ENCODE data around the gene CARD11.

DNA sequence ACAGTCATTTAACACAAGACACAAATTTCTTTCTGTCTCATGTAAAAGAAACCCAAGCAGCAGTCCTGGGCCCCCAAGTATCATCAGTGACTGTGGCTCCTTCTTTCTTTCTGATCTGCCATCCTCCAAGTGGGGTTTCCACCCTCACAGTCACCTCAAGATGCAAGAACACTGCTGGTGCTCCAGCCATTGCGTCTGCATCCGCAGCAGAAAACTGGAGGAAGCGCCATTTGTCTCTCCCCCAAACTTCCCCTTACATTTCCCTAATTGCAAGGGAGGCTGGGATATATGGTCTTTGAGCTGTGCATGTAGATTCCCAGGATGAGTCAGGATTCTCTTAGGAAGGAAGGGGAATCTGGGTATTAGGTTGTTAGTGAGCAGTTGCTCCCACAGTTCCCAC is 138.6 kb downstream of the CARD11 start:
- TF ChIP-seq, protein P1, sequence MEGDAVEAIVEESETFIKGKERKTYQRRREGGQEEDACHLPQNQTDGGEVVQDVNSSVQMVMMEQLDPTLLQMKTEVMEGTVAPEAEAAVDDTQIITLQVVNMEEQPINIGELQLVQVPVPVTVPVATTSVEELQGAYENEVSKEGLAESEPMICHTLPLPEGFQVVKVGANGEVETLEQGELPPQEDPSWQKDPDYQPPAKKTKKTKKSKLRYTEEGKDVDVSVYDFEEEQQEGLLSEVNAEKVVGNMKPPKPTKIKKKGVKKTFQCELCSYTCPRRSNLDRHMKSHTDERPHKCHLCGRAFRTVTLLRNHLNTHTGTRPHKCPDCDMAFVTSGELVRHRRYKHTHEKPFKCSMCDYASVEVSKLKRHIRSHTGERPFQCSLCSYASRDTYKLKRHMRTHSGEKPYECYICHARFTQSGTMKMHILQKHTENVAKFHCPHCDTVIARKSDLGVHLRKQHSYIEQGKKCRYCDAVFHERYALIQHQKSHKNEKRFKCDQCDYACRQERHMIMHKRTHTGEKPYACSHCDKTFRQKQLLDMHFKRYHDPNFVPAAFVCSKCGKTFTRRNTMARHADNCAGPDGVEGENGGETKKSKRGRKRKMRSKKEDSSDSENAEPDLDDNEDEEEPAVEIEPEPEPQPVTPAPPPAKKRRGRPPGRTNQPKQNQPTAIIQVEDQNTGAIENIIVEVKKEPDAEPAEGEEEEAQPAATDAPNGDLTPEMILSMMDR (IDR thresholded peaks at IDR 0.05), result no peak
- no peak for TF ChIP-seq POLR2A (IDR thresholded peaks at IDR 0.05)
